ENCODE measurements around the gene SLC22A1. TPM values are rescaled to one million over a fixed set of nuclear protein-coding genes. Genes with fewer than 3 reads are reported as not detected.

SLC22A1 gene
- total and polyA plus RNA-seq, 10 of the 15 experiments (the other 5 are each of a cell fraction or from before 2014, with no cell fraction given): 0.09 to 0.28 (median 0.15) TPM; not detected in 3

DNA sequence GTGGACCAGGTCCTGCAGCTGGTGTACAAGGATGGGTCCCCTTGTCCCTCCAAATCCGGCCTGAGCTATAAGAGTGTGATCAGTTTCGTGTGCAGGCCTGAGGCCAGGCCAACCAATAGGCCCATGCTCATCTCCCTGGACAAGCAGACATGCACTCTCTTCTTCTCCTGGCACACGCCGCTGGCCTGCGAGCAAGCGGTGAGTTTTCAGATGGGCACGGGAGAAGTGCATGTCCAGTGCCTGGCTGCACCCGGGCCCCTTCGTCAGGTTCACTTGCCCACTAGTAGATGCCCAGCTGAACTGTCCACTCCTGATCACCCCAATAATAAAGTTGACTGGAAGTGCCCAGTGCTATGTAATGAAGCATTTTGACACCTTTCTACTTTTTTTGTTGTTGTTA, 48.3 kb upstream of the SLC22A1 start:
- DNase-seq (ENCODE audit: low read depth, low spot score): no peak
- ChIA-PET RAD21 (ENCODE audit: unreplicated experiment) (no interaction called here), POLR2A (no interaction called here), CTCF (interaction anchor here (0.6 kb wide), 1 partner anchor 11 kb away, joined by 5 read pairs; no protein-coding TSS in a partner anchor), SMC1A (ENCODE audit: uncharacterized antibody, unreplicated experiment) (interaction anchor here (1.1 kb wide), 1 partner anchor 10 kb away, joined by 3 read pairs; no protein-coding TSS in a partner anchor)
- in situ Hi-C loops (cut with MboI): no loop called here
- no peaks in the 10 kb centered on the region for H3K79me2 ChIP-seq (ENCODE audit: control insufficient read depth, insufficient read depth, low read length)
- intact Hi-C loops (cut with micrococcal nuclease; ENCODE audit: unreplicated experiment): no loop called here
- FAIRE-seq: no peak
- no peak overlapping the region for H2AFZ ChIP-seq (ENCODE audit: control insufficient read depth, low read depth, low read length)
- H3K9ac ChIP-seq (ENCODE audit: control insufficient read depth, insufficient read depth, low read length): no peak overlapping the region
- H4K20me1 ChIP-seq (ENCODE audit: control insufficient read depth, insufficient read depth): peaks cover 6% of the 10 kb centered on the region; the same call in 1 of the 2 replicates
- H3K4me2 ChIP-seq (ENCODE audit: control insufficient read depth, insufficient read depth): no peak overlapping the region
- no TSS peak for BruUV-seq (replicated peaks)
- TF ChIP-seq, protein P1, sequence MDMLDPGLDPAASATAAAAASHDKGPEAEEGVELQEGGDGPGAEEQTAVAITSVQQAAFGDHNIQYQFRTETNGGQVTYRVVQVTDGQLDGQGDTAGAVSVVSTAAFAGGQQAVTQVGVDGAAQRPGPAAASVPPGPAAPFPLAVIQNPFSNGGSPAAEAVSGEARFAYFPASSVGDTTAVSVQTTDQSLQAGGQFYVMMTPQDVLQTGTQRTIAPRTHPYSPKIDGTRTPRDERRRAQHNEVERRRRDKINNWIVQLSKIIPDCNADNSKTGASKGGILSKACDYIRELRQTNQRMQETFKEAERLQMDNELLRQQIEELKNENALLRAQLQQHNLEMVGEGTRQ (IDR thresholded peaks at IDR 0.05; ENCODE audit: borderline replicate concordance, low read depth, low read length): no peak
- no peak for TF ChIP-seq ZNF622 (IDR thresholded peaks at IDR 0.05)
- no peak for TF ChIP-seq RFX5 (IDR thresholded peaks at IDR 0.05; ENCODE audit: low read depth, low read length)
- TF ChIP-seq SUZ12 (IDR thresholded peaks at IDR 0.05; ENCODE audit: unreplicated experiment): no peak
- no peak for TF ChIP-seq MXI1 (IDR thresholded peaks at IDR 0.05; ENCODE audit: low read depth, low read length)
- peaks cover 30 to 62% of the 10 kb centered on the region in 2 experiments for H3K36me3 ChIP-seq (ENCODE audit: control insufficient read depth in 2 of 2, insufficient read depth in 2 of 2, low read length in 1 of 2)
- no peak overlapping the region for H3K27ac ChIP-seq (ENCODE audit: control insufficient read depth, insufficient read depth)
- no peaks in the 10 kb centered on the region for H3K27me3 ChIP-seq (replicated peaks in 1 of 2; ENCODE audit: control insufficient read depth in 2 of 2, insufficient read depth in 2 of 2, low read length in 1 of 2)
- no peaks in the 10 kb centered on the region for H3K9me3 ChIP-seq (replicated peaks; ENCODE audit: control insufficient read depth, insufficient read depth, low read length)
- ATAC-seq: no peak
- WGBS (ENCODE audit: insufficient coverage, insufficient replicate concordance, low lambda C conversion rate, missing lambda C conversion rate): 100% methylated on average over 9 of the region's 9 CpGs
- H3K4me1 ChIP-seq (ENCODE audit: control insufficient read depth, insufficient read depth, low read length): peaks cover 25% of the 10 kb centered on the region
- no peak overlapping the region for H3K4me3 ChIP-seq

DNA sequence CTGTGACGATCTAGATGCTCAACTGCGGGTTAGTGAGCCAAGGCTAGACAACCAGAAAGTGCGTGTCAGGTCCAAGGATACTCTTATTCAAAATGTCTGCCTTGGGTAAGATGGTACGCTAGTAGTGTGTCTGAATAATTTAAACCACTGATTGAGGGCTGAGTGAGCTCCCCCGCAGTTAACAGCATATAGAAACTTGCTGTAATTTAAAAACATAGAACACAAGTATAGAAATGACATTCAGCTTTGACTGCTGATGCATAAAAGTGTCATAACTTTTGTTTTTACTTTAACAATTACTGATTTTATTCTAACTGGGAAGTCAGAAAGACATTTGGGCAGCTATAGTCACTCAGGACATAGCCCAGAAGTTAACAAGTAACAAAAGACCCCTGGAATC, 45.6 kb upstream of the SLC22A1 start:
- in situ Hi-C loops (cut with MboI) (no loop called here), intact Hi-C loops (cut with micrococcal nuclease; ENCODE audit: unreplicated experiment) (no loop called here)
- Histone ChIP-seq H3K27me3 (replicated peaks in 1 of 2; ENCODE audit: control insufficient read depth in 2 of 2, insufficient read depth in 2 of 2, low read length in 1 of 2) (no peaks in the 10 kb centered on the region), H3K79me2 (ENCODE audit: control insufficient read depth, insufficient read depth, low read length) (no peaks in the 10 kb centered on the region), H3K9me3 (replicated peaks; ENCODE audit: control insufficient read depth, insufficient read depth, low read length) (no peaks in the 10 kb centered on the region), H3K4me3 (no peak overlapping the region), H3K4me1 (ENCODE audit: control insufficient read depth, insufficient read depth, low read length) (no peaks in the 10 kb centered on the region), H3K27ac (ENCODE audit: control insufficient read depth, insufficient read depth) (no peak overlapping the region), H3K36me3 (ENCODE audit: control insufficient read depth in 2 of 2, insufficient read depth in 2 of 2, low read length in 1 of 2) (peaks cover 33 to 56% of the 10 kb centered on the region in 2 experiments), H2AFZ (ENCODE audit: control insufficient read depth, low read depth, low read length) (no peak overlapping the region), H3K9ac (ENCODE audit: control insufficient read depth, insufficient read depth, low read length) (no peak overlapping the region), H3K4me2 (ENCODE audit: control insufficient read depth, insufficient read depth) (no peak overlapping the region), H4K20me1 (ENCODE audit: control insufficient read depth, insufficient read depth) (peaks cover 6% of the 10 kb centered on the region; the same call in 1 of the 2 replicates)
- peak; percentile 71 for ATAC-seq
- DNase-seq (ENCODE audit: low read depth, low spot score): no peak
- WGBS (ENCODE audit: insufficient coverage, insufficient replicate concordance, low lambda C conversion rate, missing lambda C conversion rate): 20% methylated on average over 5 of the region's 5 CpGs
- ChIA-PET CTCF (interaction anchor here (1.1 to 1.3 kb wide), 3 partner anchors 37 to 213 kb away, joined by 3 read pairs; no protein-coding TSS in a partner anchor), RAD21 (ENCODE audit: unreplicated experiment) (interaction anchor here (0.6 to 1.2 kb wide), 7 partner anchors 29 to 382 kb away, joined by 3 to 4 read pairs (median 3); no protein-coding TSS in a partner anchor), POLR2A (interaction anchor here (0.6 kb wide), 1 partner anchor 356 kb away, joined by 3 read pairs; no protein-coding TSS in a partner anchor), SMC1A (ENCODE audit: uncharacterized antibody, unreplicated experiment) (interaction anchor here (0.9 to 2.3 kb wide), 7 partner anchors 9 to 213 kb away, joined by 3 to 6 read pairs (median 4); no protein-coding TSS in a partner anchor)
- TSS peak; percentile 21 for BruUV-seq (replicated peaks)
- FAIRE-seq: no peak
- TF ChIP-seq DPF2 (IDR thresholded peaks at IDR 0.05) (peak; percentile 39; the same call in 1 of the 2 replicates), TCF7 (IDR thresholded peaks at IDR 0.05; ENCODE audit: borderline replicate concordance) (peak; percentile 100), YY1 (IDR thresholded peaks at IDR 0.05; ENCODE audit: low read depth, low read length) (peak; percentile 64; the same call in 1 of the 2 replicates), ZBED1 (IDR thresholded peaks at IDR 0.05; ENCODE audit: borderline replicate concordance) (peak; percentile 81; the same call in 1 of the 2 replicates), JUNB (IDR thresholded peaks at IDR 0.05) (peak; percentile 97), MTA2 (IDR thresholded peaks at IDR 0.05; ENCODE audit: low read depth) (peak; percentile 64), ZNF217 (IDR thresholded peaks at IDR 0.05) (peak; percentile 55; the same call in 1 of the 2 replicates), NFIC (IDR thresholded peaks at IDR 0.05; ENCODE audit: low read depth, low read length) (peak; percentile 72), MEF2A (IDR thresholded peaks at IDR 0.05; ENCODE audit: insufficient read depth, low read depth, low read length) (peak; percentile 55; the same call in 1 of the 2 replicates), BCL11A (IDR thresholded peaks at IDR 0.05; ENCODE audit: low read depth, low read length) (0 out of 2 replicates have a peak, but pooled peaks have one; percentile 15), NRF1 (conservative IDR thresholded peaks at IDR 0.05; ENCODE audit: low read depth, low read length) (no peak)
- TF ChIP-seq, protein P2, sequence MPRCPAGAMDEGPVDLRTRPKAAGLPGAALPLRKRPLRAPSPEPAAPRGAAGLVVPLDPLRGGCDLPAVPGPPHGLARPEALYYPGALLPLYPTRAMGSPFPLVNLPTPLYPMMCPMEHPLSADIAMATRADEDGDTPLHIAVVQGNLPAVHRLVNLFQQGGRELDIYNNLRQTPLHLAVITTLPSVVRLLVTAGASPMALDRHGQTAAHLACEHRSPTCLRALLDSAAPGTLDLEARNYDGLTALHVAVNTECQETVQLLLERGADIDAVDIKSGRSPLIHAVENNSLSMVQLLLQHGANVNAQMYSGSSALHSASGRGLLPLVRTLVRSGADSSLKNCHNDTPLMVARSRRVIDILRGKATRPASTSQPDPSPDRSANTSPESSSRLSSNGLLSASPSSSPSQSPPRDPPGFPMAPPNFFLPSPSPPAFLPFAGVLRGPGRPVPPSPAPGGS (IDR thresholded peaks at IDR 0.05; ENCODE audit: borderline replicate concordance, insufficient read depth, low read depth, low read length, poor library complexity, severe bottlenecking): no peak

Measured in GM12878 (cell line).